Sigmoid colon (tissue), 7 donors: ENCODE data around the gene RNF138. TPM values are rescaled to one million over a fixed set of nuclear protein-coding genes. Genes with fewer than 3 reads are reported as not detected.

Experiments
- DNase-seq: peaks from one replicate; pipeline ENCODE4 v3.0.0-alpha.2; 2019
- H3K27ac ChIP-seq, 4 donors: fragments of 200-600 bp; sonication (generic); one replicate each; pipeline ENCODE4 v1.5.1; 2016 to 2019; ENCODE audit warnings: mild to moderate bottlenecking in 1 of 4
- H3K27me3 ChIP-seq, 3 donors: fragments of 200-600 bp; sonication (generic); one replicate each; pipeline ENCODE4 v1.5.1; 2019; ENCODE audit warnings: mild to moderate bottlenecking in 1 of 3
- H3K36me3 ChIP-seq, 4 donors: fragments of 200-600 bp; sonication (generic); one replicate each; pipeline ENCODE4 v1.5.1; 2016 to 2019
- H3K4me1 ChIP-seq, 4 donors: fragments of 200-600 bp; sonication (generic); one replicate each; pipeline ENCODE4 v1.5.1; 2017 to 2019
- H3K4me3 ChIP-seq, 4 donors: fragments of 200-600 bp; sonication (generic); one replicate each; pipeline ENCODE4 v1.5.1; 2017 to 2019; ENCODE audit warnings: mild to moderate bottlenecking in 2 of 4, moderate library complexity in 1 of 4
- H3K9me3 ChIP-seq, 4 donors: fragments of 200-600 bp in 3 of 4; sonication (generic) in 3 of 4; one replicate each; pipeline versions ENCODE4 v1.5.1 to v1.6.1; 2013 to 2019
- CTCF ChIP-seq, 4 experiments: fragments of 450-650 bp in 3 of 4; fragments of 200-600 bp in 1 of 4; IDR thresholded peaks; one replicate each; pipeline ENCODE4 v1.5.1; 2016 to 2019; ENCODE audit warnings: antibody characterized with exemption in 4 of 4, mild to moderate bottlenecking in 3 of 4, moderate library complexity in 2 of 4
- EP300 ChIP-seq, 4 donors: sonication (generic); formaldehyde crosslinking; IDR thresholded peaks; one replicate each; pipeline ENCODE4 v1.6.1; 2017; ENCODE audit warnings: antibody characterized with exemption in 4 of 4
- POLR2A ChIP-seq, 2 donors: fragments of 450-650 bp; IDR thresholded peaks; one replicate each; pipeline ENCODE4 v1.6.1; 2016; ENCODE audit warnings: antibody characterized with exemption in 2 of 2, mild to moderate bottlenecking in 2 of 2, moderate library complexity in 2 of 2
- POLR2AphosphoS5 ChIP-seq, 4 donors: sonication (generic); formaldehyde crosslinking; IDR thresholded peaks; one replicate each; pipeline ENCODE4 v1.6.1; 2017; ENCODE audit warnings: antibody characterized with exemption in 4 of 4
- WGBS, 2 donors: extraction: QIAGEN DNeasy Blood & Tissue Kit; methylation state at CpG; one replicate each; pipeline ENCODE4 v1.1.7; 2013; 5-methylcytosine and 5-hydroxymethylcytosine counted together
- intact Hi-C: fragments of 100-400 bp; cut with DNase I; formaldehyde crosslinking; loops from one replicate; pipeline ENCODE4 v1.15.1; 2023
- polyA plus RNA-seq, 3 donors: library from polyadenylated mRNA; stranded (reverse); fragments of 200-250 nt; gene quantifications; one replicate each; pipeline ENCODE4 v1.2.3, GENCODE V29; 2013
- total RNA-seq, 4 donors: library from RNA; depleted of rRNA; stranded (reverse); fragments of >200 nt; gene quantifications; one replicate each; pipeline ENCODE4 v1.1.0, GENCODE V29; 2016
- donor health status: healthy with polysubstance abuse.
- donor health status: Bipolar disorder and iron deficiency.
- donor health status: healthy.

RNF138 gene
- total and polyA plus RNA-seq, 7 donors, result 8.3 to 47.4 (median 26.0) TPM

GRCh38 chr18:32056613-32057358 lies 34.9 kb upstream of the RNF138 start:
- H3K27me3 ChIP-seq, result no peaks in the 10 kb centered on the region
- H3K4me3 ChIP-seq, result no peak overlapping the region
- no peak for DNase-seq
- intact Hi-C loops, result no loop called here
- no peaks in the 10 kb centered on the region for H3K36me3 ChIP-seq
- H3K9me3 ChIP-seq, result no peaks in the 10 kb centered on the region
- 50 to 69% methylated on average over 3 of the region's 3 CpGs for WGBS, 2 donors
- H3K27ac ChIP-seq, result no peak overlapping the region
- TF ChIP-seq POLR2AphosphoS5 (IDR thresholded peaks at IDR 0.05) (no peak), CTCF (IDR thresholded peaks at IDR 0.05) (no peak), POLR2A (IDR thresholded peaks at IDR 0.05) (no peak), EP300 (IDR thresholded peaks at IDR 0.05) (no peak)
- no peaks in the 10 kb centered on the region for H3K4me1 ChIP-seq

GRCh38 chr18:32057624-32058165 lies 34.0 kb upstream of the RNF138 start:
- H3K4me1 ChIP-seq, result no peaks in the 10 kb centered on the region
- no peaks in the 10 kb centered on the region for H3K27me3 ChIP-seq
- DNase-seq, result no peak
- H3K4me3 ChIP-seq, result no peak overlapping the region
- H3K27ac ChIP-seq, result no peak overlapping the region
- H3K9me3 ChIP-seq, result no peaks in the 10 kb centered on the region
- intact Hi-C loops, result no loop called here
- H3K36me3 ChIP-seq, result no peaks in the 10 kb centered on the region
- TF ChIP-seq POLR2AphosphoS5 (IDR thresholded peaks at IDR 0.05) (no peak), POLR2A (IDR thresholded peaks at IDR 0.05) (no peak), CTCF (IDR thresholded peaks at IDR 0.05) (no peak), EP300 (IDR thresholded peaks at IDR 0.05) (no peak)
- 84 to 93% methylated on average over 7 of the region's 7 CpGs for WGBS, 2 donors

GRCh38 chr18:32060026-32060425 lies 31.6 kb upstream of the RNF138 start:
- WGBS, 2 donors, result 87 to 96% methylated on average over 2 of the region's 2 CpGs
- Histone ChIP-seq H3K4me3 (no peak overlapping the region), H3K36me3 (no peaks in the 10 kb centered on the region), H3K4me1 (no peaks in the 10 kb centered on the region), H3K27me3 (no peaks in the 10 kb centered on the region), H3K9me3 (no peaks in the 10 kb centered on the region), H3K27ac (no peak overlapping the region)
- intact Hi-C loops, result no loop called here
- TF ChIP-seq CTCF (IDR thresholded peaks at IDR 0.05) (no peak), EP300 (IDR thresholded peaks at IDR 0.05) (no peak), POLR2A (IDR thresholded peaks at IDR 0.05) (no peak), POLR2AphosphoS5 (IDR thresholded peaks at IDR 0.05) (no peak)
- DNase-seq, result no peak

- intact Hi-C loops, result no loop called here
- Histone ChIP-seq H3K9me3 (no peaks in the 10 kb centered on the region), H3K27ac (no peak overlapping the region), H3K36me3 (no peaks in the 10 kb centered on the region), H3K4me1 (no peaks in the 10 kb centered on the region), H3K4me3 (no peak overlapping the region), H3K27me3 (no peaks in the 10 kb centered on the region)
- DNase-seq, result no peak
- no peak for TF ChIP-seq POLR2A (IDR thresholded peaks at IDR 0.05)
- TF ChIP-seq CTCF (IDR thresholded peaks at IDR 0.05), result no peak
- no peak for TF ChIP-seq EP300 (IDR thresholded peaks at IDR 0.05)
- TF ChIP-seq POLR2AphosphoS5 (IDR thresholded peaks at IDR 0.05), result no peak
- whole genome bisulfite sequencing, 2 donors, result 52 to 81% methylated on average over 3 of the region's 3 CpGs
Observed at GRCh38 chr18:32067375-32068167, 24.1 kb upstream of the RNF138 start.
